HCT116 (cell line): ENCODE measurements around the gene MATCAP1.

Experiments used
- CEBPB ChIP-seq: IDR thresholded peaks from 2 replicates; pipeline ENCODE4 v1.6.1; 2012; ENCODE audit warnings: low read depth
- CTCF ChIP-seq, 3 experiments: fragments of 200-600 bp in 1 of 3; sonication (generic) in 1 of 3; IDR thresholded peaks in 2 of 3; conservative IDR thresholded peaks in 1 of 3; 2 replicates each; pipeline ENCODE4 v1.5.1; 2012 to 2017; ENCODE audit warnings: low read depth in 2 of 3, low read length in 2 of 3, antibody characterized with exemption in 1 of 3, borderline replicate concordance in 1 of 3, control low read depth in 1 of 3, mild to moderate bottlenecking in 1 of 3, mixed read lengths in 1 of 3, mixed run types in 1 of 3, moderate library complexity in 1 of 3; ENCODE audit not compliant: insufficient read depth in 1 of 3
- ELF1 ChIP-seq: IDR thresholded peaks from 2 replicates; pipeline ENCODE4 v1.6.1; 2012; ENCODE audit warnings: low read depth, borderline replicate concordance
- EZH2 ChIP-seq: fragments of 200-600 bp; sonication (generic); IDR thresholded peaks from 2 replicates; pipeline ENCODE4 v1.6.1; 2017; ENCODE audit warnings: antibody characterized with exemption, mixed run types
- EZH2phosphoT487 ChIP-seq: fragments of 200-600 bp; IDR thresholded peaks from 2 replicates; pipeline ENCODE4 v1.6.1; 2018; ENCODE audit warnings: antibody characterized with exemption, borderline replicate concordance
- JUND ChIP-seq: IDR thresholded peaks from 2 replicates; pipeline ENCODE4 v1.6.1; 2012
- MAX ChIP-seq: IDR thresholded peaks from 2 replicates; pipeline ENCODE4 v1.6.1; 2012
- POLR2A ChIP-seq: IDR thresholded peaks from 2 replicates; pipeline ENCODE4 v1.7.0; 2011; ENCODE audit warnings: borderline replicate concordance; ENCODE audit not compliant: insufficient read depth, insufficient read length; ENCODE audit errors: extremely low read depth
- POLR2AphosphoS5 ChIP-seq: IDR thresholded peaks from 2 replicates; pipeline ENCODE4 v1.6.1; 2011; ENCODE audit warnings: mild to moderate bottlenecking, low read depth, low read length, moderate library complexity
- SIN3A ChIP-seq: IDR thresholded peaks from 2 replicates; pipeline ENCODE4 v1.6.1; 2012; ENCODE audit warnings: low read depth
- SP1 ChIP-seq: IDR thresholded peaks from 2 replicates; pipeline ENCODE4 v1.6.1; 2012; ENCODE audit warnings: low read depth
- YY1 ChIP-seq: IDR thresholded peaks from 2 replicates; pipeline ENCODE4 v1.6.1; 2011; ENCODE audit warnings: low read length, low read depth, moderate library complexity, mild to moderate bottlenecking; ENCODE audit not compliant: insufficient replicate concordance; ENCODE audit errors: extremely low read depth
- ZFX ChIP-seq: fragments of 450-650 bp; IDR thresholded peaks from 2 replicates; pipeline ENCODE4 v1.6.1; 2017
- ZNF274 ChIP-seq: fragments of 200-500 bp; sonication (Bioruptor generic); IDR thresholded peaks from 2 replicates; pipeline ENCODE4 v1.6.1; 2014; ENCODE audit warnings: mild to moderate bottlenecking, low read depth, low read length, inconsistent platforms

GRCh38 chr16:67211674-67212073, 27.9 kb upstream of the MATCAP1 start:
- TF ChIP-seq CTCF (IDR thresholded peaks at IDR 0.05 in 2 of 3, conservative IDR thresholded peaks at IDR 0.05 in 1 of 3; ENCODE audit: borderline replicate concordance in 1 of 3, insufficient read depth in 1 of 3, low read depth in 2 of 3, low read length in 2 of 3) (no peak), POLR2A (no peak), EZH2 (no peak), POLR2AphosphoS5 (no peak), YY1 (no peak), CEBPB (no peak), ZNF274 (no peak), SP1 (no peak), JUND (no peak), SIN3A (no peak), MAX (no peak), ZFX (no peak), EZH2phosphoT487 (no peak), ELF1 (no peak)
